Neural cell (in vitro differentiated cells): ENCODE results near the gene PHLDB2. TPM values are rescaled to one million over a fixed set of nuclear protein-coding genes. Genes with fewer than 3 reads are reported as not detected.

Experiments used
- H2AFZ ChIP-seq: fragments of 200-600, 300-800 bp; sonication (generic), shearing (Covaris generic); 2 replicates; pipeline ENCODE4 v1.6.0; 2014; ENCODE audit warnings: low read depth, mild to moderate bottlenecking, antibody characterized with exemption, low read length, moderate library complexity
- H3F3A ChIP-seq: fragments of 200-600 bp; shearing (Covaris generic); 2 replicates; pipeline ENCODE4 v1.6.1; 2016; ENCODE audit warnings: mild to moderate bottlenecking, moderate library complexity, mixed read lengths, antibody characterized with exemption, low read length; ENCODE audit not compliant: insufficient read depth, poor library complexity, severe bottlenecking
- H3K27ac ChIP-seq: fragments of 200-600, 300-800 bp; sonication (generic), shearing (Covaris generic); 2 replicates; pipeline ENCODE4 v1.5.1; 2014; ENCODE audit warnings: mild to moderate bottlenecking, low read length, moderate library complexity
- H3K27me3 ChIP-seq: fragments of 300-800, 200-600 bp; sonication (generic), shearing (Covaris generic); 2 replicates; pipeline ENCODE4 v1.6.0; 2014; ENCODE audit warnings: mild to moderate bottlenecking, low read depth, low read length, moderate library complexity; ENCODE audit not compliant: insufficient read depth
- H3K36me3 ChIP-seq: fragments of 300-800, 200-600 bp; sonication (generic), shearing (Covaris generic); 2 replicates; pipeline ENCODE4 v1.5.1; 2014; ENCODE audit warnings: mild to moderate bottlenecking, antibody characterized with exemption, low read length, moderate library complexity; ENCODE audit not compliant: insufficient read depth
- H3K4me2 ChIP-seq: fragments of 300-800, 200-600 bp; sonication (generic), shearing (Covaris generic); 2 replicates; pipeline ENCODE4 v1.6.0; 2014; ENCODE audit warnings: mild to moderate bottlenecking, low read length
- H3K4me3 ChIP-seq: fragments of 300-800, 200-600 bp; sonication (generic), shearing (Covaris generic); 2 replicates; pipeline ENCODE4 v1.5.1; 2014; ENCODE audit warnings: mild to moderate bottlenecking, low read length, moderate library complexity
- H3K79me2 ChIP-seq: fragments of 200-600 bp; shearing (Covaris generic); replicated peaks from 2 replicates; pipeline ENCODE4 v1.6.0; 2014; ENCODE audit warnings: mild to moderate bottlenecking, low read length, moderate library complexity; ENCODE audit not compliant: insufficient read depth
- H3K9ac ChIP-seq: fragments of 300-800, 200-600 bp; sonication (generic), shearing (Covaris generic); 2 replicates; pipeline ENCODE4 v1.6.1; 2016; ENCODE audit warnings: mild to moderate bottlenecking, low read length, mixed read lengths
- H3K9me2 ChIP-seq: fragments of 200-600 bp; shearing (Covaris generic); 2 replicates; pipeline ENCODE4 v1.6.1; 2016; ENCODE audit warnings: mild to moderate bottlenecking, low read length, mixed read lengths; ENCODE audit not compliant: insufficient read depth
- H3K9me3 ChIP-seq: fragments of 200-600, 300-800 bp; sonication (generic), shearing (Covaris generic); 2 replicates; pipeline ENCODE4 v1.6.1; 2016; ENCODE audit warnings: mild to moderate bottlenecking, mixed run types, low read length, moderate library complexity, mixed read lengths
- H4K20me1 ChIP-seq: fragments of 200-600 bp; shearing (Covaris generic); 2 replicates; pipeline ENCODE4 v1.6.1; 2016; ENCODE audit warnings: mild to moderate bottlenecking, mixed run types; ENCODE audit not compliant: insufficient read depth
- CTCF ChIP-seq: fragments of 450-650 bp; IDR thresholded peaks from 2 replicates; pipeline ENCODE4 v1.5.1; 2014; ENCODE audit warnings: antibody characterized with exemption, mild to moderate bottlenecking, moderate library complexity; ENCODE audit not compliant: poor library complexity, severe bottlenecking
- EP300 ChIP-seq: fragments of 450-650 bp; conservative IDR thresholded peaks from 2 replicates; pipeline ENCODE4 v1.6.1; 2014; ENCODE audit warnings: antibody characterized with exemption, mild to moderate bottlenecking, moderate library complexity; ENCODE audit not compliant: poor library complexity, severe bottlenecking
- EZH2 ChIP-seq: fragments of 200-600, 300-800 bp; shearing (Covaris generic), sonication (generic); IDR thresholded peaks from 2 replicates; pipeline ENCODE4 v1.6.1; 2014; ENCODE audit warnings: antibody characterized with exemption, low read length, borderline replicate concordance, mild to moderate bottlenecking; ENCODE audit not compliant: insufficient read depth, poor library complexity, severe bottlenecking
- MXI1 ChIP-seq: fragments of 450-650 bp; conservative IDR thresholded peaks from 2 replicates; pipeline ENCODE4 v1.6.1; 2014; ENCODE audit warnings: antibody characterized with exemption, mild to moderate bottlenecking; ENCODE audit not compliant: poor library complexity, severe bottlenecking
- POLR2AphosphoS5 ChIP-seq: IDR thresholded peaks from 2 replicates; pipeline ENCODE4 v1.6.1; 2012
- RAD21 ChIP-seq: fragments of 450-650 bp; conservative IDR thresholded peaks from 2 replicates; pipeline ENCODE4 v1.6.1; 2014; ENCODE audit warnings: antibody characterized with exemption, mild to moderate bottlenecking, moderate library complexity
- SMC3 ChIP-seq: fragments of 450-650 bp; conservative IDR thresholded peaks from 2 replicates; pipeline ENCODE4 v1.6.1; 2014; ENCODE audit warnings: antibody characterized with exemption, mild to moderate bottlenecking, moderate library complexity; ENCODE audit not compliant: poor library complexity
- TAF1 ChIP-seq: IDR thresholded peaks from 2 replicates; pipeline ENCODE4 v1.6.1; 2012; ENCODE audit warnings: low read depth
- polyA plus RNA-seq: library from polyadenylated mRNA; depleted of rRNA; stranded (reverse); fragments of >200 nt; gene quantifications from 2 replicates; pipeline ENCODE4 v1.2.3, GENCODE V29; 2014

Gene PHLDB2
- polyA plus RNA-seq, 1 donor from 2014 or later, result 1.4 TPM

DNA sequence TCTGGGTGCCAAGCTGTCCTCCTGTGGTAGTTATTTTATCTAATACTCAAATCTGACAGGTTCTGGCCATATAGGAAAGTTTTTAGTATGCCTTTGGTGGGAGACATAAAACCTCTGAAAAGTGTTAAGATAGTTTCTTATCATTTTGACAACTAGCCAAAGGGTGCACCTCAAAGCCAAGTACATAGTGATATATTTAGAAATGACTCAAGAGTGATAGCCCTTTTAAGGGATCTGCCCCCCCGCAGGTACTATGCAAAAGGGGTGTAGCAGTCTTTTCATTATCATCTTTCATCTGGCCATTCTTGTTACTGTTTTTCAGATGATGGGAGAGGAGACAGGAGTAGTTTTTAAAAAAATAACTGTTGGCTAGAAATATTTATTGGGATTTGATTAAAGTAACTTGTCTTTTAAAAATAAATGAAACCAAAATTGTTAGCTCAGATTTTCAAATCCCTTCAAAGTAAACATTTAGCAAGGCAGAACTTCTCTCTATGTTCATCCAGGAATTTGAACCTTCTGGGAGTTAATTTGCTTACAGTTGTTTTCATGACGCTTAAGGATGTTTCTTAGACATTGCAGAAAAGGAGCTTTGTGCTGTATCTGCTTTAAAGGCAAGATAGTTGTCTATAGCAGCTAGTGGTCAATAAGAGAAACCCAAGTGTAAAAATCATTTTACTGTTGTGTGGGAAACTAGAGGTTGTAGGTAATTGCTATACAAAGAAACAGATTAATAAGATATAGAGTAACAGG is 5.1 kb downstream of the PHLDB2 start:
- H3K4me3 ChIP-seq, result no peak overlapping the region
- no peaks in the 10 kb centered on the region for H3K79me2 ChIP-seq
- no peak overlapping the region for H3K4me2 ChIP-seq
- no peaks in the 10 kb centered on the region for H4K20me1 ChIP-seq
- no peaks in the 10 kb centered on the region for H3K9me3 ChIP-seq
- no peak overlapping the region for H3K9ac ChIP-seq
- TF ChIP-seq MXI1 (no peak), EP300 (no peak), RAD21 (no peak), CTCF (no peak), POLR2AphosphoS5 (no peak), TAF1 (no peak)
- no peaks in the 10 kb centered on the region for H3K36me3 ChIP-seq
- H2AFZ ChIP-seq, result no peak overlapping the region
- H3K27ac ChIP-seq, result no peak overlapping the region
- peaks cover 21% of the 10 kb centered on the region for H3K27me3 ChIP-seq
- H3K9me2 ChIP-seq, result no peaks in the 10 kb centered on the region
- H3F3A ChIP-seq, result peaks cover 5% of the 10 kb centered on the region

DNA sequence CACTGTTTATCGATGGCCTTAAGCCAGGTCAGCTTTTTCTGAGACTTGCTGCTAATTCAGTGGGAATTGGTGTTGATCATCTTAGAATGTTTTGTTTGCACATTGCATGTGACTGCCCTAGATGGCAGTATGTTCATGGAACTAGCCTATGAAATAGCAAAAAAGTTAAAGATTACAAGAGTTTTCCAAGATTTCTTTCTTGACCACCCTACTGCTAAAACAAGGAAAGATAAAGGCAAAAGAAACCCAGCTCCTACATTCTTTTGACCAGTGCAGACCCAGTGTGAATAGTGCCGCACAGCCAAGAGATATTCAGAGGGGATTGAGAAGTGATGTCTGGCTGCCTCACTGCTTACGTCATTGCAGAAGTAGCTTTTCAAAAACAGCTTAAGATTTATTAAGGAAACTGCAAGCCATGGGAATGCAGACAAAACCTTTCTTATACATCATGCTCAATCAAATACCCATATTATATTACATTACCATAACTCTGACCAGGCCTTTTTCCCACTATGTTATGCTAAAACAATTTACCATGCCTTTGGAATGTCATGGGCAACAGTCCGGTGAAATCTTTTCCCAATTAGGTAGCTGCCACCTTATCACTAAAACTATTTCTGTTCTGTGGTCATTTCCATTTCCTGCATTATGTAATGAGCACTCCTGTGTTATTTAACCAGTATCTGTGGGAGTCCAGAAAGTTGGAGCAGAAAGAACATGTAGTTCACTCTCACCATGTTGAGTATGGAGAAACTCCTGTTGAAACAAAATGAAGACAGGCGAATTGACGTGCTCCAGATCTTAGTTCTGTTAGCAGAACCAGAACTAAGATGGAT is 6.0 kb downstream of the PHLDB2 start:
- no peaks in the 10 kb centered on the region for H3K36me3 ChIP-seq
- no peaks in the 10 kb centered on the region for H4K20me1 ChIP-seq
- no peaks in the 10 kb centered on the region for H3K79me2 ChIP-seq
- H2AFZ ChIP-seq, result no peak overlapping the region
- no peak overlapping the region for H3K9ac ChIP-seq
- no peaks in the 10 kb centered on the region for H3K9me2 ChIP-seq
- no peak overlapping the region for H3K4me2 ChIP-seq
- no peak overlapping the region for H3K27ac ChIP-seq
- peaks cover 11% of the 10 kb centered on the region for H3K27me3 ChIP-seq
- H3K4me3 ChIP-seq, result no peak overlapping the region
- H3K9me3 ChIP-seq, result no peaks in the 10 kb centered on the region
- H3F3A ChIP-seq, result peaks cover 5% of the 10 kb centered on the region
- TF ChIP-seq CTCF (peak; percentile 41), EZH2 (no peak), SMC3 (no peak), RAD21 (peak; percentile 21)
